PFSK-1 (cell line): Measurements from ENCODE around the gene DPYD.

ENCODE experiments used
- FOXP2 ChIP-seq: optimal IDR thresholded peaks from 2 replicates; pipeline ENCODE3; 2011; ENCODE audit warnings: borderline replicate concordance, control low read depth, inconsistent platforms; ENCODE audit not compliant: insufficient read depth; ENCODE audit errors: extremely low read length, extremely low read depth
- POLR2AphosphoS5 ChIP-seq: IDR thresholded peaks from 2 replicates; pipeline ENCODE4 v1.6.1; 2012; ENCODE audit warnings: low read depth, mild to moderate bottlenecking, control low read depth, low read length, moderate library complexity
- REST ChIP-seq, 2 experiments: IDR thresholded peaks; 2 replicates each; pipeline versions ENCODE4 v1.6.1 to v1.8.0; 2011 to 2012; ENCODE audit warnings: low read depth in 2 of 2, low read length in 2 of 2, control low read depth in 1 of 2, inconsistent platforms in 1 of 2, mild to moderate bottlenecking in 1 of 2, moderate library complexity in 1 of 2; ENCODE audit not compliant: insufficient read depth in 1 of 2
- SIN3A ChIP-seq: IDR thresholded peaks from 2 replicates; pipeline ENCODE4 v1.6.1; 2012; ENCODE audit warnings: mild to moderate bottlenecking, low read length, moderate library complexity, borderline replicate concordance; ENCODE audit not compliant: insufficient read depth
- TAF1 ChIP-seq: IDR thresholded peaks from 2 replicates; pipeline ENCODE4 v1.6.1; 2012; ENCODE audit warnings: low read length, control low read depth, borderline replicate concordance; ENCODE audit not compliant: insufficient read depth

- no peak for TF ChIP-seq SIN3A
- TF ChIP-seq POLR2AphosphoS5: no peak
- no peak for TF ChIP-seq REST (IDR thresholded peaks at IDR 0.05; ENCODE audit: insufficient read depth in 1 of 2, low read depth in 2 of 2, low read length in 2 of 2)
- no peak for TF ChIP-seq TAF1
- no peak for TF ChIP-seq FOXP2
Observed at GRCh38 chr1:97034651-97035050, 886.2 kb downstream of the DPYD start.
